ENCODE results near the gene SCIMP.
"Not testable (repeated sequence)": the region's sequence is repeated elsewhere in the genome, so short reads cannot be mapped to it uniquely, and the experiment has no call there.

Gene SCIMP

DNA sequence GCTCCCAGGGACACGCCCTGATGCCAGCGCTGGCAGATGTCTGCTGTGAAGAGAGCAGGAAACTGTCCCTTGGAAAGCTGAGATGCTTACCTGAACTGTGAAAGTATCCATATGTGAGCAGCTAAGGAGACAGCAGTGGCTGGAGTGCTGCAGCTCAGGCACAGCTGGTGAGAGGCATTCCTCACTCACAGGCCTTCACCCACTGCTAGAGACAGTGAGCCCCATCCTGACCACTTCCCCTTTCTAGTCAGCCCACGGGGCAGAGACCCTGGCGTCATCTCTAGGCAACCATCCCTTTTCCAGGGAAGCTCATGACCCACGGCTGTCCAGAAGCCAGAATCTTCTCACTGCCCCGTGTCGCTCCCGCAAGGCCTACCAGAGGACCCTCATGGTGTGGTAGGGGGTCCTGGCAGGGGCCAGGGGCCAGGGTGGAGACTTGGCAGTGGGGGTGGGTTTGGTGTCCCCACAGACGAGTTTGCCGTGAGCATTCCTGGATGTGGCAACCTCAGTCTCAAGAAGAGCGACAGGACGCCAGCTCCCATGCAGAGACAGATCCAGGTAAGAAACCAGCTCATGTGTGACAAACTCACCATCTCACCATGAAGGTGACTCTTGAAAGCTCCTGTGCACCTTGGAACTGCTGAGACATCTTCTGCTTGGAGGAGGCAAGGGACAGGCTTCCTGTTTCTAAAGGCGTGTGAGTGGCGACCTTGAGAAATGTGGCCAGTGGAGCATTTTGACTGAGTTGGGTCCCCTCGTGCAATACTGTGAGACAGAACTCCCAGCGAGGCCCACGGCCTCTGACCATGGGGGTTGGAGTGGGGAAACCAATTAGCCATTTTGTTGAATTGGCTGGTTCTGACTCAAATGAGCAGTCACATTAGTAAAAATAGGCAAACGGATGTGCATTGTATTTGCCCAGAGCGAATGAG is at the start of gene SCIMP:
TSS of gene SCIMP (minus strand) at position 216 of the 932 bp plus-strand sequence. CDS start at position 111, 105 bp downstream.
- no peak for DNase-seq

DNA sequence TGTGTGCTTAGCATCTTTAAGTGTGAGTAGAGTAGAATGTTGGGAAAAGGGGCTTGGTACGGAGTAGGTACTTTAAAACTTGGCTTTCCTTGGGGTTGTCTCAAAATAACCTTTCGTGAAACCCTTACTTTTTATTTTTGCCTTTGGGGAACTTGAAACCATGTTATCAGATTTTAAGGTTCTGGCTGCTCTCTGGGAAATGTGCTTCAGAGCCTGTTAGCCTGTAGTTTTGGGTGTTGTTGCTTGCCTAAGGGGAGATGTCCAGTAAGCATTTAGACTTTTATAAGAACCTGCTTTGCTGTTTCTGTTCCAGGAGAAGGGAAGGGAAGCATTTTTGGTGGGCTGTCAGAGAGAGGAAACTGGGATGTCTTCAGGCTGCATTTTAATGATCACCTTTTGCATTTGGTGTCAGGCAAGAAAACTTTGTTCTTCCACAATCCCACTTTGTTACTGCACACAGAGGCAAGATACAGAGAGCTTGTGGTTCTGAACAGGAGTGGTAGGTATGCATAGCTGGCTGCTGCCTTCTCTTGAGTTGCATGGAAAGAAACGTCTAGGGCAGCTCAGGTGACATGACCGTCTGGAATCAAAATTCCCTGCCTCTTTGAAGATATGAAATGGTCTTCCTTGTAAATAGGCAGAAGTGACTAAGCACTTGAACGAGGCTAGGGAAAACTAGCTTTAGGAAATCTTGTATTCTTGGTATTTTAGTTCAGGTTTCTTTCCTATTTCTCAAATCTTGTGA is 49.1 kb upstream of the SCIMP start:
- DNase-seq: no peak

DNA sequence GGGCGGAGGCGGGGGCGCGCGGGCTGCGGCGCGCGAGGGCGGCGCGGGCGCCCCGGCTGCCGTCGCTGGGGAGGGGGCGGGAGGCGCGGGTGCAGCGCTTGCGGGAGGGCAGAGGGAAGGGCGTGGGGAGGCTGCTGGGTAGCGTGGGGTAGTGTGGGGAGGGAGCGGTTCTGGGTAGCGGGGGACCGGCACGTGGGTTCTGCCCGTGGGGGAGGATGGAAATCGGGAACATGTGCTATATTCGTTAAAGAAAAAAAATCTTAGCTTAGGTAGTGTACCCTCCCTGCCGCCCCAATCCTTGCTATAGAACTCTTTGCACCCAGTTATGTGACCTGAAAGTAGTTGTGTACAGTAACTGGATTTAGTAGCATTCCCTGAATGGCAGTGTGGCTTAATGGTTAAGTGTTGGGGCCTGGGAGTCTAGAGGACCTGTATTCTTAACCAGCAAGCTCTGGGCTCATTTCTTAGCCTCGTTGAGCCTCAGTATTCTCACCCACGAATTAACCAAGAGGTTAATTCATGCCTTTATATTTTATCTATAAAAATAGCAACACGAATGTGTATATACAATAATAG is 48.1 kb upstream of the SCIMP start:
- DNase-seq: peak; percentile 73

- DNase-seq: peak; percentile 96
Measured at GRCh38 chr17:5281814-5282641, 47.4 kb upstream of the SCIMP start, which contains the start of gene RABEP1. RABEP1 (plus strand) TSS chr17:5282284; CDS start chr17:5282487, 203 bp downstream.

DNA sequence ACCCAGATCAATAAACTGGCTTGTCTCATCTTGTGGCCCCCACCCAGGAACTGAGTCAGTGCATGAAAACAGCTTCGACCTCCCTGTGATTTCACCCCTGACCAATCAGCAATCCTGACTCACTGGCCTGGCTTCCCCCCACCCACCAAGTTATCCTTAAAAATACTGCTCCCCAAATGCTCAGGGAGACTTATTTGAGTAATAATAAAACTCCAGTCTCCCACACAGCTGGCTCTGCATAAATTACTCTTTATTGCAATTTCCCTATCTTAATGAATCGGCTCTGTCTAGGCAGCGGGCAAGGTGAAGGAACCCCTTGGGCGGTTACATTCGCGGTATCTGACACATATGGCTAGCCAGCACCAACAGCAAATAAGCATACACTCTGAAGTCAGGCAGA is 37.7 kb upstream of the SCIMP start:
- DNase-seq: no peak

- DNase-seq: no peak
Measured at GRCh38 chr17:5269241-5269960, 34.7 kb upstream of the SCIMP start.

DNA sequence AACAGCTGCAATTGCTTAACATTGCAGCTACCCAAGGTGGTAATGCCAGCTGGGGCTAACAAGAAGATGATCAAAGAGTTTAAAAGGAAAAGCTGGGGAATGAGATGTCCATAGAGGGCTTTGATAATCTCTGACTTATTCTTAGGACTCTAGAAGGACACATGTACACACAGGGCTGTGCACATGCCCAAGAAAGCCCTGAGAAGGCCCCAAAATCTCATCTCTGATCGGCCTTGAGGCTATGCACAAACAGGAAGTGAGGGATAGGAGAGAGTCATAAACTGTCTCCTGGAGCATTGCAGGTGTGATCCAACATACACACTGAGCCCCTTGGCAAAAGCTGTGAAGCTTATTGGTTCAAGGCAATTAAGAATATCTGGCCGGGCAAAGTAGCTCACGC is 30.2 kb upstream of the SCIMP start:
- no peak for DNase-seq

GRCh38 chr17:5263441-5263840 is 28.8 kb upstream of the SCIMP start:
- no peak for DNase-seq

- no peak for DNase-seq
Measured at GRCh38 chr17:5262416-5262991, 27.8 kb upstream of the SCIMP start.

DNA sequence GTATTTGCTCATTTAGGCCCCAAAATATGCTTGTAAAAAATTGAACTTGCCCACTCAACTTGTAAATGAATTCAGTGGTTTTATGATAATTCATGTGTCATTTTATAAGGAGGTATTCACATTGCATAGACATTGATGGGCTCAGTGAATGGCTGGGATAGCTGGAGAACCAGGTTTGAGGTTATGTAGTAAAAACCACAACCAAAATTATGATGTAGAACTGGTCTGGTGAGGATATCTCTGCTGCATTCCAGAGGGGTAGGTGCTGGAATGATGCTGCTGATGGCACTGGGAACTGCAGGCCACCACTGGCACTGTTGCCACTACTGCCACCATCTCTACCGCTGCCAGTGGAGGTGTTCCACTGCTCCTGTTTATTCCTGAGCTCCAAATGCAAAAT is 25.9 kb upstream of the SCIMP start:
- no peak for DNase-seq

DNA sequence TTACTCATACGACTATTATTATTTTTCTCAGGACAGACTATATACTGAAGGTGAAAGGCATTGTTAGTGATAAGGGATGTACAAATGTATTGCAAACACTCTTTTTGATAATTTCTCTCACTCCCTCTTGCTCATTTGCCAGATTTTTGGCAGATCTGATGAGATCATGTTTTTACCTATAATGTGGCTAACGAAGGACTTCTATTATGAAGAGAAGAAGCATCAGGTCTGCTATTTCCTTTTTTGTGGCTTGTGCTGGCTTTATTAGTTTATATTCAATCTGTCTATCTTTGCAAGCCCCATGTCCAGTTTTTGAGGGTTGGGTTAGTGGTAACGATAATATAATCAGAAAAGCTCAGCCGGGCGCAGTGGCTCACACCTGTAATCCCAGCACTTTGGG is 22.5 kb upstream of the SCIMP start:
- DNase-seq: no peak

- no peak for DNase-seq
Measured at GRCh38 chr17:5254903-5255521, 20.4 kb upstream of the SCIMP start.

DNA sequence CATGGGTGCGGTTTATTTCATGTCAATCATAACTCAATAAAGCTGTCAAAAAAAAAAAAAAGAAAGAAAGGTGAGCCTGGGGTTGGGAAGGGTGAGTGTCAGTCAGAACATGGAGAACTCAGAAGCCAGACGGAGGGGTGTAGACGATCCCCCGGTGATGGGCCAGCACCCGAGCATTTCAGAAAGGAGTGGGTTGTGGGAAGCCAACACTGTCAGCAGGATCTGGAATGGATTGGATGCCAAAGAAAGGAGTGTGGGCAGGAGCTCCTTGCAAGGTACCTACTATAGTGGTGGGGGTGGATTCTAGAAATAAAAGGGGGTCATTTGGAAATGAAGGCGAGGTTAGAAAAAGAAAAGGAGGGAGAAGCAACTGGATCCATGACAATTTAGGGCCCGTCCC is 19.8 kb upstream of the SCIMP start:
- no peak for DNase-seq

GRCh38 chr17:5249615-5250014 is 15.0 kb upstream of the SCIMP start:
- DNase-seq: peak; percentile 73

GRCh38 chr17:5248821-5249479 is 14.3 kb upstream of the SCIMP start:
- DNase-seq: no peak

DNA sequence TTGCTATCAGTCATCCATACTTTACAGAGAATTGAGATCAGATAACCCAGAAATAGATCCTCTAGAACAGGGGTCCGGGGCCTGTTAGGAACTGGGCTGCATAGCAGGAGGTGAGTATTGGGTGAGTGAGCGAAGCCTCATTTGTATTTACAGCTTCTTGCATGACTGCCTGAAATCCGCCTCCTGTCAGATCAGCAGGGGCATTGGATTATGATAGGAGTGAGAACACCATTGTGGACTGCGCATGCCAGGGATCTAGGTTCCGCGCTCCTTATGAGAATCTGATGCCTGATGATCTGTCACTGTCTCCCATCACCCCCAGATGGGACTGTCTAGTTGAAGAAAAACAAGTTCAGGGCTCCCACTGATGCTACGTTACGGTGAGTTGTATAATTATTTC is 13.0 kb upstream of the SCIMP start:
- no peak for DNase-seq

DNA sequence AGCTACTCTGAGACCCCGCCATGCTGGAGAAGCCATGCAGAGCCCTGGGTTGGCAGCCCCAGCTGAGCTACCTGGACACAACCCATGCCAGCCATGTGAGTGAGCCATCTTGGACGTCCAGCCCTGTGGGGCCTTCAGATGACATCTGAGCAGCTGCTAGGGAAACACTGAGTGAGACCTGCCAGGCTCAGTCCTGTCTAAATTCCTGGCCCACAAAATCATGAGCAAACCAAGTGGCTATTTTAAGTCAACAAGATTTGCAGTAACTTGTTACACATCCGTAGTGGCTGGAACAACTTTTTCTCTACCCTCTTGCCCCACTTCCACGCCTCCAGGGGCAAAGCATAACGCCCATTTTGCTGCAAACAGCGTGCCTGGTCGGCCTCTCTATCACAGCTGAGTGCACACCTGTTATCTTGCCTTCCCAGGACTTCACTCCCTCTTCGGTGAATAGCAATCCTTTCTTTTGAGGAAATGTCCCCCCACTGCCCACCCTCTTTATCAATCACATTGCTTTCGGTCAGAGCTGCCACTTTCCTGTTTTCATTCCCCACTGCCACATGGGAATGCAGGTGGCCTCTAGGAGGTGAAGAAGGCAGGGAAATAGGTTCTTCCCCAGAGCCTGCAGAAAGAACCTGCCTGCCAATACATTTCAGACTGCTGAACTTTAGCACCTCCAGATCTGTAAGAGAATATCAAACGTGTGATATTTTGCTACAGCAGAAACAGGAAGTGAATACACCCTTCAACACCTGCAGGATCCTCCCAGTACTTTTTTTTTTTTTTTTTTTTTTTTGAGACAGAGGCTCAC is 7.4 kb upstream of the SCIMP start:
- DNase-seq: peak; percentile 64

DNA sequence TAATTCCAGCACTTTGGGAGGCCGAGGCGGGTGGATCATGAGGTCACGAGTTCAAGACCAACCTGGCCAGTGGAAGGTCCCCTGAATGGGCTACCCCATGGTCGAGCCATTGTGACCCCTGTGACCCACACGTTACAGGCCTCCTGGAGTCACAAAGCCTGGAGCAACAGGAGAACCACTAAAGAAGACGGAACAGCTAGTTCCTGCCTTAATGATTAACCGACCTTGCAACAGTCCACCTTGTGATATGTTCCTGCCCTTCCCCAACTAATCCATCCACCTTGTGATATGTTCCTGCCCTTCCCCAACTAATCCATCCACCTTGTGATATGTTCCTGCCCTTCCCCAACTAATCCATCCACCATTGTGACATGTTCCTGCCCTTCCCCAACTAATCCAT is 5.1 kb upstream of the SCIMP start:
- not testable (repeated sequence) for DNase-seq

GRCh38 chr17:5238333-5238732 is 3.7 kb upstream of the SCIMP start:
- no peak for DNase-seq

Data from activated CD8-positive, alpha-beta memory T cell treated with anti-CD3 and anti-CD28 coated beads for 24 hours (primary cell).